ENCODE data around the gene PSME2. TPM values are rescaled to one million over a fixed set of nuclear protein-coding genes. Genes with fewer than 3 reads are reported as not detected.

Gene PSME2
- total and polyA plus RNA-seq, 2 of the 13 experiments (the other 11 are each of a cell fraction or from before 2014, with no cell fraction given): 332 to 716 TPM

DNA sequence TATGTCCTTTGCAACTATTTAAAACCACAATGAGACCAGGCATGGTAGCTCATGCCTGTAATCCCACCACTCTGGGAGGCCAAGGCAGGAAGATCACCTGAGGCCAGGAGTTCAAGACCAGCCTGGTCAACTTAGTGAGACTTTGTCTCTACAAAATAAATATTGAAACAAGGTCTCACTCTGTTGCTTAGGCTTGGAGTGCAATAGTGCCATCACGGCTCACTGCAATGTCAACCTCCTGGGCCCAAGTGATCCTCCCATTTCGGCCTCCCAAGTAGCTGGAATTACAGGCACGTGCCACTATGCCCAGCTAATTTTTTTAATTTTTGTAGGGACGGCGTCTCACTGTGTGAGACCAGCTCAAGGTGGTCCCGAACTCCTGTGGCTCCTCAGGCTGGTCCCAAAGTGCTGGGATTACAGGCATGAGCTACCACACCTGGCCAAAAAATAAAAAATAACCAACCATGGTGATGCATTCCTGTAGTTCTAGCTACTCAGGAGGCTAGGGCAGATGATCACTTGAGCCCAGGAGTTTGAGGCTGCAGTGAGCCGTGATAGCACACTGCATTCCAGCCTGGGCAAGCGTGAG is 16.9 kb downstream of the PSME2 start:
- Histone ChIP-seq H4K20me1 (ENCODE audit: insufficient read depth, low read length) (no peaks in the 10 kb centered on the region), H3K79me2 (ENCODE audit: insufficient read depth, low read length) (no peaks in the 10 kb centered on the region), H3K36me3 (replicated peaks in 1 of 2; ENCODE audit: control insufficient read depth in 1 of 2, insufficient read depth in 2 of 2, low read length in 2 of 2) (no peaks in the 10 kb centered on the region), H3K9me3 (ENCODE audit: low read length) (no peaks in the 10 kb centered on the region), H3K4me3 (replicated peaks in 1 of 3; ENCODE audit: insufficient read depth in 1 of 3, low read depth in 2 of 3, low read length in 3 of 3) (no peak overlapping the region), H3K4me1 (ENCODE audit: insufficient read depth, low read length) (peaks cover 40% of the 10 kb centered on the region), H3K9ac (ENCODE audit: insufficient read depth, low read depth, low read length) (no peak overlapping the region), H2AFZ (ENCODE audit: low read length) (no peak overlapping the region), H3K27ac (ENCODE audit: extremely low read length, insufficient read depth, low read length) (no peak overlapping the region), H3K4me2 (ENCODE audit: low read depth, low read length) (no peak overlapping the region), H3K27me3 (ENCODE audit: control insufficient read depth in 1 of 2, insufficient read depth in 2 of 2, low read length in 2 of 2) (no peaks in the 10 kb centered on the region)
- POLR2A ChIA-PET: interaction anchor here (0.7 to 22.7 kb wide), 7 partner anchors 9 to 59 kb away, joined by 3 to 977 read pairs (median 4); partner anchors contain the start of genes DCAF11, EMC9, IPO4 and IRF9
- in situ Hi-C loops (cut with HindIII; ENCODE audit: extremely low pct_ligation_motif_present, low pct_unique_long_range_greater_than_20kb): loop anchor here (25.0 kb wide), 1 partner anchor 817 kb away; the partner anchor contains the start of genes BCL2L2, PABPN1 and PPP1R3E
- FAIRE-seq: no peak
- intact Hi-C loops (cut with micrococcal nuclease; ENCODE audit: unreplicated experiment): no loop called here
- no peak for ATAC-seq
- BruUV-seq (replicated peaks): no TSS peak
- DNase-seq (ENCODE audit: low spot score): no peak
- CTCF ChIA-PET (ENCODE audit: low intra/inter-chr PET ratio, low total read pairs): no interaction called here
- 90% methylated on average over 8 of the region's 8 CpGs for WGBS (ENCODE audit: low lambda C conversion rate)
- TF ChIP-seq ELF4 (CRISPR knock-in tag; IDR thresholded peaks at IDR 0.05; ENCODE audit: borderline replicate concordance): no peak
- TF ChIP-seq, protein P1, sequence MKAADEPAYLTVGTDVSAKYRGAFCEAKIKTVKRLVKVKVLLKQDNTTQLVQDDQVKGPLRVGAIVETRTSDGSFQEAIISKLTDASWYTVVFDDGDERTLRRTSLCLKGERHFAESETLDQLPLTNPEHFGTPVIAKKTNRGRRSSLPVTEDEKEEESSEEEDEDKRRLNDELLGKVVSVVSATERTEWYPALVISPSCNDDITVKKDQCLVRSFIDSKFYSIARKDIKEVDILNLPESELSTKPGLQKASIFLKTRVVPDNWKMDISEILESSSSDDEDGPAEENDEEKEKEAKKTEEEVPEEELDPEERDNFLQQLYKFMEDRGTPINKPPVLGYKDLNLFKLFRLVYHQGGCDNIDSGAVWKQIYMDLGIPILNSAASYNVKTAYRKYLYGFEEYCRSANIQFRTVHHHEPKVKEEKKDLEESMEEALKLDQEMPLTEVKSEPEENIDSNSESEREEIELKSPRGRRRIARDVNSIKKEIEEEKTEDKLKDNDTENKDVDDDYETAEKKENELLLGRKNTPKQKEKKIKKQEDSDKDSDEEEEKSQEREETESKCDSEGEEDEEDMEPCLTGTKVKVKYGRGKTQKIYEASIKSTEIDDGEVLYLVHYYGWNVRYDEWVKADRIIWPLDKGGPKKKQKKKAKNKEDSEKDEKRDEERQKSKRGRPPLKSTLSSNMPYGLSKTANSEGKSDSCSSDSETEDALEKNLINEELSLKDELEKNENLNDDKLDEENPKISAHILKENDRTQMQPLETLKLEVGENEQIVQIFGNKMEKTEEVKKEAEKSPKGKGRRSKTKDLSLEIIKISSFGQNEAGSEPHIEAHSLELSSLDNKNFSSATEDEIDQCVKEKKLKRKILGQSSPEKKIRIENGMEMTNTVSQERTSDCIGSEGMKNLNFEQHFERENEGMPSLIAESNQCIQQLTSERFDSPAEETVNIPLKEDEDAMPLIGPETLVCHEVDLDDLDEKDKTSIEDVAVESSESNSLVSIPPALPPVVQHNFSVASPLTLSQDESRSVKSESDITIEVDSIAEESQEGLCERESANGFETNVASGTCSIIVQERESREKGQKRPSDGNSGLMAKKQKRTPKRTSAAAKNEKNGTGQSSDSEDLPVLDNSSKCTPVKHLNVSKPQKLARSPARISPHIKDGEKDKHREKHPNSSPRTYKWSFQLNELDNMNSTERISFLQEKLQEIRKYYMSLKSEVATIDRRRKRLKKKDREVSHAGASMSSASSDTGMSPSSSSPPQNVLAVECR (CRISPR knock-in tag; IDR thresholded peaks at IDR 0.05; ENCODE audit: borderline replicate concordance): no peak
- no peak for TF ChIP-seq GTF2F1 (IDR thresholded peaks at IDR 0.05; ENCODE audit: low read length)
- no peak for TF ChIP-seq ZNF235 (CRISPR knock-in tag; IDR thresholded peaks at IDR 0.05; ENCODE audit: borderline replicate concordance)
- no peak for TF ChIP-seq TAF1 (CRISPR knock-in tag; IDR thresholded peaks at IDR 0.05)
- no peak for TF ChIP-seq REXO4 (CRISPR knock-in tag; IDR thresholded peaks at IDR 0.05; ENCODE audit: borderline replicate concordance)
- peak; percentile 80; the same call in 1 of the 2 replicates for TF ChIP-seq FLYWCH1 (CRISPR knock-in tag; IDR thresholded peaks at IDR 0.05)
- TF ChIP-seq, protein P2, sequence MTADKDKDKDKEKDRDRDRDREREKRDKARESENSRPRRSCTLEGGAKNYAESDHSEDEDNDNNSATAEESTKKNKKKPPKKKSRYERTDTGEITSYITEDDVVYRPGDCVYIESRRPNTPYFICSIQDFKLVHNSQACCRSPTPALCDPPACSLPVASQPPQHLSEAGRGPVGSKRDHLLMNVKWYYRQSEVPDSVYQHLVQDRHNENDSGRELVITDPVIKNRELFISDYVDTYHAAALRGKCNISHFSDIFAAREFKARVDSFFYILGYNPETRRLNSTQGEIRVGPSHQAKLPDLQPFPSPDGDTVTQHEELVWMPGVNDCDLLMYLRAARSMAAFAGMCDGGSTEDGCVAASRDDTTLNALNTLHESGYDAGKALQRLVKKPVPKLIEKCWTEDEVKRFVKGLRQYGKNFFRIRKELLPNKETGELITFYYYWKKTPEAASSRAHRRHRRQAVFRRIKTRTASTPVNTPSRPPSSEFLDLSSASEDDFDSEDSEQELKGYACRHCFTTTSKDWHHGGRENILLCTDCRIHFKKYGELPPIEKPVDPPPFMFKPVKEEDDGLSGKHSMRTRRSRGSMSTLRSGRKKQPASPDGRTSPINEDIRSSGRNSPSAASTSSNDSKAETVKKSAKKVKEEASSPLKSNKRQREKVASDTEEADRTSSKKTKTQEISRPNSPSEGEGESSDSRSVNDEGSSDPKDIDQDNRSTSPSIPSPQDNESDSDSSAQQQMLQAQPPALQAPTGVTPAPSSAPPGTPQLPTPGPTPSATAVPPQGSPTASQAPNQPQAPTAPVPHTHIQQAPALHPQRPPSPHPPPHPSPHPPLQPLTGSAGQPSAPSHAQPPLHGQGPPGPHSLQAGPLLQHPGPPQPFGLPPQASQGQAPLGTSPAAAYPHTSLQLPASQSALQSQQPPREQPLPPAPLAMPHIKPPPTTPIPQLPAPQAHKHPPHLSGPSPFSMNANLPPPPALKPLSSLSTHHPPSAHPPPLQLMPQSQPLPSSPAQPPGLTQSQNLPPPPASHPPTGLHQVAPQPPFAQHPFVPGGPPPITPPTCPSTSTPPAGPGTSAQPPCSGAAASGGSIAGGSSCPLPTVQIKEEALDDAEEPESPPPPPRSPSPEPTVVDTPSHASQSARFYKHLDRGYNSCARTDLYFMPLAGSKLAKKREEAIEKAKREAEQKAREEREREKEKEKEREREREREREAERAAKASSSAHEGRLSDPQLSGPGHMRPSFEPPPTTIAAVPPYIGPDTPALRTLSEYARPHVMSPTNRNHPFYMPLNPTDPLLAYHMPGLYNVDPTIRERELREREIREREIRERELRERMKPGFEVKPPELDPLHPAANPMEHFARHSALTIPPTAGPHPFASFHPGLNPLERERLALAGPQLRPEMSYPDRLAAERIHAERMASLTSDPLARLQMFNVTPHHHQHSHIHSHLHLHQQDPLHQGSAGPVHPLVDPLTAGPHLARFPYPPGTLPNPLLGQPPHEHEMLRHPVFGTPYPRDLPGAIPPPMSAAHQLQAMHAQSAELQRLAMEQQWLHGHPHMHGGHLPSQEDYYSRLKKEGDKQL (CRISPR knock-in tag; IDR thresholded peaks at IDR 0.05; ENCODE audit: low read depth): no peak
- TF ChIP-seq, protein P3, sequence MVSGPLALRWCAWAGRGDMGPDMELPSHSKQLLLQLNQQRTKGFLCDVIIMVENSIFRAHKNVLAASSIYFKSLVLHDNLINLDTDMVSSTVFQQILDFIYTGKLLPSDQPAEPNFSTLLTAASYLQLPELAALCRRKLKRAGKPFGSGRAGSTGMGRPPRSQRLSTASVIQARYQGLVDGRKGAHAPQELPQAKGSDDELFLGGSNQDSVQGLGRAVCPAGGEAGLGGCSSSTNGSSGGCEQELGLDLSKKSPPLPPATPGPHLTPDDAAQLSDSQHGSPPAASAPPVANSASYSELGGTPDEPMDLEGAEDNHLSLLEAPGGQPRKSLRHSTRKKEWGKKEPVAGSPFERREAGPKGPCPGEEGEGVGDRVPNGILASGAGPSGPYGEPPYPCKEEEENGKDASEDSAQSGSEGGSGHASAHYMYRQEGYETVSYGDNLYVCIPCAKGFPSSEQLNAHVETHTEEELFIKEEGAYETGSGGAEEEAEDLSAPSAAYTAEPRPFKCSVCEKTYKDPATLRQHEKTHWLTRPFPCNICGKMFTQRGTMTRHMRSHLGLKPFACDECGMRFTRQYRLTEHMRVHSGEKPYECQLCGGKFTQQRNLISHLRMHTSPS (CRISPR knock-in tag; IDR thresholded peaks at IDR 0.05; ENCODE audit: low read depth): 0 out of 2 replicates have a peak, but pooled peaks have one; percentile 37
- no peak for TF ChIP-seq POLR2AphosphoS5 (IDR thresholded peaks at IDR 0.05; ENCODE audit: low read depth, low read length)
- no peak for TF ChIP-seq SP140L (CRISPR knock-in tag; IDR thresholded peaks at IDR 0.05; ENCODE audit: borderline replicate concordance)
- no peak for TF ChIP-seq MLLT10 (CRISPR knock-in tag; IDR thresholded peaks at IDR 0.05)
- TF ChIP-seq ZSCAN21 (CRISPR knock-in tag; IDR thresholded peaks at IDR 0.05; ENCODE audit: borderline replicate concordance): no peak
